Measurements from ENCODE around the gene NR2F2.

DNA sequence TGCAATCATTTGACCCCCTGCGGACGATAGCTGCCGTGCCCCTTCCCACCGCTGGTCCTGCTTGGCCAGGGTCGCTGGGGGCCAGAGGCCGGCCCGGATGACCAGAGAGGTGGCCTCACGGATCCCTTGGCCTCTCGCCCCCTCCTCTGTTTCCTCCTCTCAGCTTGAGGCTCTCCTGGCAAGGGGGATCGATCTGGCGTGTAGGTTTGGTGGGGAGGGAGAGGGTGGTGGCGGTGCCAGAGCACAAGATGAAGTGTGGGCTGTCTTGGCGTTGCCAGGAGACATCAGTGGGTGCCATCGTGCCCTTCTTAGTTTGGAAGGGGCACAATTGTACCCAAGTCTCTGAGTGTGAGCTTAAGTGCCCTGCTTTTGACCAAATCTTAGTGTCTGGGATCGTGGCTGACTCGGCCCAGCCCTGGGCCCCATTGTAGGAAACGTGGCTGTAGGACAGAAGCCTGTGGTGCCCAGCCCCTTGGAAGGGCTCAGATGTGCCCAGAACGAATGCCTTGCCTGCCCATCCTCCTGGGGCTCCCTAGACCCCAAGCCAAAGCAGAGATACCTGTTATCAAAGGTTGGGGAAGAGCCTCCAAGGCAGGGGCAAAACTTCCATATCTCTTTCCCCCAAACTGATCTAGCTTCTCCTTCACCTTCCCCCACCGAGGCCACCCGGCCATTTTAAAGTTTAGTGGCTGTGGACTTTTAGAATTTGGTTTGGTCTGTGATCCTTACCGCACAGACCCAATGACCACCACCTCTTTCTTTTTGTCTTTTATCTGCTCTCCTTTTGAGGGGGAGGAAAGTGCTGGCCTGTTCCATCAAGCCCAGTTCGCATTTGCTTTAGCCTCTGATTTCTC, 14.4 kb downstream of the NR2F2 start:
- TF ChIP-seq, protein P1, sequence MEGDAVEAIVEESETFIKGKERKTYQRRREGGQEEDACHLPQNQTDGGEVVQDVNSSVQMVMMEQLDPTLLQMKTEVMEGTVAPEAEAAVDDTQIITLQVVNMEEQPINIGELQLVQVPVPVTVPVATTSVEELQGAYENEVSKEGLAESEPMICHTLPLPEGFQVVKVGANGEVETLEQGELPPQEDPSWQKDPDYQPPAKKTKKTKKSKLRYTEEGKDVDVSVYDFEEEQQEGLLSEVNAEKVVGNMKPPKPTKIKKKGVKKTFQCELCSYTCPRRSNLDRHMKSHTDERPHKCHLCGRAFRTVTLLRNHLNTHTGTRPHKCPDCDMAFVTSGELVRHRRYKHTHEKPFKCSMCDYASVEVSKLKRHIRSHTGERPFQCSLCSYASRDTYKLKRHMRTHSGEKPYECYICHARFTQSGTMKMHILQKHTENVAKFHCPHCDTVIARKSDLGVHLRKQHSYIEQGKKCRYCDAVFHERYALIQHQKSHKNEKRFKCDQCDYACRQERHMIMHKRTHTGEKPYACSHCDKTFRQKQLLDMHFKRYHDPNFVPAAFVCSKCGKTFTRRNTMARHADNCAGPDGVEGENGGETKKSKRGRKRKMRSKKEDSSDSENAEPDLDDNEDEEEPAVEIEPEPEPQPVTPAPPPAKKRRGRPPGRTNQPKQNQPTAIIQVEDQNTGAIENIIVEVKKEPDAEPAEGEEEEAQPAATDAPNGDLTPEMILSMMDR (conservative IDR thresholded peaks at IDR 0.05), result no peak
- TF ChIP-seq EZH2 (IDR thresholded peaks at IDR 0.05; ENCODE audit: low read depth), result no peak
